Retinal pigment epithelial cell (primary cell): Measurements from ENCODE around the gene EPN3.

Source experiments
- DNase-seq: peaks from one replicate; pipeline ENCODE4 v3.0.0-alpha.2; 2010; ENCODE audit warnings: low read depth
- H3K4me3 ChIP-seq: 2 replicates; pipeline ENCODE4 v1.5.1; 2011; ENCODE audit warnings: mild to moderate bottlenecking, low read length, control low read depth, moderate library complexity
- TF ChIP-seq, protein P1 (sequence below): conservative IDR thresholded peaks from 2 replicates; pipeline ENCODE4 v1.5.1; 2011; ENCODE audit warnings: low read depth, low read length, control low read depth, inconsistent platforms

EPN3 gene

DNA sequence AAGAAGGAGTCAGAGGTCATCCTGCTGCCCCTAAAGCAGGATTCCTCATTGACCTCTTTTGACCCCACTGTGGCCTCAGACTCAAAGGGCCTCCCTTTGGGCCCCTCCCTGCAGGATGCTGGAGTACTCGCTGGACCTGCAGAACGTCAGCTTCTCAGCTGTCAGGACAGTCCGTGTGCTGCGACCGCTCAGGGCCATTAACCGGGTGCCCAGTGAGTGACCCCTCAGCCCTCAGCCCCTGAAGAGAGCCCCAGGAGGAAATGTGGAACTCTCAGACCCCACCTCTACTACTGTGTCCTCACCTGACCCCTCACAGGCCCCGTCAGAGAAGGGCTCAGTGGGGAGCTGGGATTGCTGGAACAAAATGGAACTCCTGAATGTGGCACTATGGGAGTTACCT lies 37.1 kb downstream of the EPN3 start:
- TF ChIP-seq, protein P1, sequence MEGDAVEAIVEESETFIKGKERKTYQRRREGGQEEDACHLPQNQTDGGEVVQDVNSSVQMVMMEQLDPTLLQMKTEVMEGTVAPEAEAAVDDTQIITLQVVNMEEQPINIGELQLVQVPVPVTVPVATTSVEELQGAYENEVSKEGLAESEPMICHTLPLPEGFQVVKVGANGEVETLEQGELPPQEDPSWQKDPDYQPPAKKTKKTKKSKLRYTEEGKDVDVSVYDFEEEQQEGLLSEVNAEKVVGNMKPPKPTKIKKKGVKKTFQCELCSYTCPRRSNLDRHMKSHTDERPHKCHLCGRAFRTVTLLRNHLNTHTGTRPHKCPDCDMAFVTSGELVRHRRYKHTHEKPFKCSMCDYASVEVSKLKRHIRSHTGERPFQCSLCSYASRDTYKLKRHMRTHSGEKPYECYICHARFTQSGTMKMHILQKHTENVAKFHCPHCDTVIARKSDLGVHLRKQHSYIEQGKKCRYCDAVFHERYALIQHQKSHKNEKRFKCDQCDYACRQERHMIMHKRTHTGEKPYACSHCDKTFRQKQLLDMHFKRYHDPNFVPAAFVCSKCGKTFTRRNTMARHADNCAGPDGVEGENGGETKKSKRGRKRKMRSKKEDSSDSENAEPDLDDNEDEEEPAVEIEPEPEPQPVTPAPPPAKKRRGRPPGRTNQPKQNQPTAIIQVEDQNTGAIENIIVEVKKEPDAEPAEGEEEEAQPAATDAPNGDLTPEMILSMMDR: no peak
- no peak for DNase-seq
- no peak overlapping the region for H3K4me3 ChIP-seq

DNA sequence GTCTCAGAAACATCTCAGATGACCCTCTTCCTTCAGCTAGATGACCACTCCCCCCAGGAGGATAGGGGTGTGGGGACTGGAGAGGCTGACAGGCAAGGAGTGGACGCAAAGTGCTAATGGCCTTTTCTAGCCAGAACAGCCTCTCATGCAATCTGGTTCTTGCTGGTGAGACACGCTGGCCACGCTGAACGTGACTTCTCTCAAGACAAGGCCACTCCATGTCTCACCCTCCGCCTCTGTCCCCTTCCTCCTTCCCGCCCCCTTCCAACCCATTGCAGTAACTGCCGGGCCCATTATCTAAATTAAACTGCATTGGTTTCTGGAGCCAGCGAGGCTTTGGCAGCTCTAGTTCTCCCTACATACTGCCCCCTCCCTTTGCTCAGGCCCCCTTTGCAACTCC lies 37.5 kb downstream of the EPN3 start:
- TF ChIP-seq, protein P1: no peak
- no peak for DNase-seq
- no peak overlapping the region for H3K4me3 ChIP-seq

DNA sequence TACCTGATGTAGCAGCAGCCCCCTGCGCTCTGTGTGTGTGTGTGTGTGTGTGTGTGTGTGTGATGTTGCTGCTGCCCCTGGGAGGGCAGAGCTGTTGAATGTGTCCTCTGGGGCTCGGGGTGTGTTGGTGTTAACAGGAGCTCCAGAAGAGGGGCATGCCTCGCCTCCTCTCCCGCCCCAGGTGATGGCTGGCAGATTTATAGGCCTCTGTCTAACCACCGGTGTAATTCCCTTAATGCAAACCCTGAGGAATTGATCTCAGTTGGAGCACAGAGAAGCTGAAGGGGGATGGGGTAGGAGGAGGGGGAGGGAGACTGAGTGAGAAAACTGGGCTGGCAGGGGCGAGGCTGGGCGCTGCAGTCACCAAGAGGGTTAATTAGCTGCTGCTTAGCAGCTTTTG lies 38.0 kb downstream of the EPN3 start:
- H3K4me3 ChIP-seq: no peak overlapping the region
- TF ChIP-seq, protein P1: no peak
- DNase-seq: no peak

DNA sequence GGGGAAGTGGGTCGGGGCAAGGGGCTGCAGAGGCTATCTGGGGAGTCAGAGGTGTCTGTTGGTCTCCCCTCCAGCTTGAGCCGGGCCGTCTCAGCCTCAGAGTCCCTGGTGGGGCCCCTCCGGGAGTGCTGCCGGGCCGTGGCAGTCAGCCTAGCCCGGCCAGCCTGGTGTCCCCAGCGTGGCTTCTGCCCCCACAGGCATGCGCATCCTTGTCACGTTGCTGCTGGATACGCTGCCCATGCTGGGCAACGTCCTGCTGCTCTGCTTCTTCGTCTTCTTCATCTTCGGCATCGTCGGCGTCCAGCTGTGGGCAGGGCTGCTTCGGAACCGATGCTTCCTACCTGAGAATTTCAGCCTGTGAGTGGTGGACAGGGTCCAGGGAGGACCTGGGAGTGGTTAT lies 39.1 kb downstream of the EPN3 start:
- no peak overlapping the region for H3K4me3 ChIP-seq
- TF ChIP-seq, protein P1: no peak
- no peak for DNase-seq

DNA sequence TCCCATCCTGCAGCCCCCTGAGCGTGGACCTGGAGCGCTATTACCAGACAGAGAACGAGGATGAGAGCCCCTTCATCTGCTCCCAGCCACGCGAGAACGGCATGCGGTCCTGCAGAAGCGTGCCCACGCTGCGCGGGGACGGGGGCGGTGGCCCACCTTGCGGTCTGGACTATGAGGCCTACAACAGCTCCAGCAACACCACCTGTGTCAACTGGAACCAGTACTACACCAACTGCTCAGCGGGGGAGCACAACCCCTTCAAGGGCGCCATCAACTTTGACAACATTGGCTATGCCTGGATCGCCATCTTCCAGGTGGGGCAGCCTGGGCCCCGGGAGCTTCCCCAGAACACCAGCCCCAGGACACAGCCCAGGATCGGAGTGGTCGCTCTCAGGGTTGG lies 40.0 kb downstream of the EPN3 start:
- no peak for DNase-seq
- no peak overlapping the region for H3K4me3 ChIP-seq
- TF ChIP-seq, protein P1: no peak

DNA sequence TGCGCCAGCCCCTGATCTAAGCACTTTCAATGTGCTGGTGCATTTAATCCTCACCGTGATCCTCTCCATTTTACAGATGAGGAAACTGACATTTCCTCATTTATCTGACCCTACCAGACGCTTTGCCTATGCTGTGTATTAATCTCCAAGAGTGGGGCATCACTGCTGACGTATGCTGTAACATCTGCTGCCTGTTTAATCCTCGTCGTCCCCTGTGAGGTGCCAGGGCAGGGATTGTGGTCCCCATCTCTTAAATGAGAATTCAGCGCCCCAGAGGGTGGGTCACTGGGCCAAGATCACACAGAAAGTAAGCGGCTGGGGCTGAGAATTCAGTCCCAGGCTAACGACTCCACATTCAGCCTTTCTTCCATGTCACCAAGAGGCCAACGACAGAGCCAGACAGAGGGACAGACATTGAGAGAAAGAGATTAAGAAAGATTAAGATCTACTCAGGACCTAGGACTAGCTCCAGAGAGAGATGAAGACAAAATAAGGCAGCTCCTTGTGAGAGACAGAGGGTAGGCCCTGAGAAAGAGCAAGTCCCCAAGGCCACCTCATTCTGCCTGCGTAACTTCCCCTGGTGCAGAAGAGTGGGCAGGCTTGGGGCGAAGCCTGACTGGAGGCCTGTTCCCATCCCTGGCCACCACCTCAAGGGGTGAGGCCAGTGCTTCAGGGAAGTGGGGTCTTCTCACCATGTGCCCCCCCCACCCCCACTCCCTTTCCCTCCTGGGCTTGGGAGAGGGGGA lies 41.5 kb downstream of the EPN3 start:
- TF ChIP-seq, protein P1: no peak
- DNase-seq: no peak
- H3K4me3 ChIP-seq: no peak overlapping the region

DNA sequence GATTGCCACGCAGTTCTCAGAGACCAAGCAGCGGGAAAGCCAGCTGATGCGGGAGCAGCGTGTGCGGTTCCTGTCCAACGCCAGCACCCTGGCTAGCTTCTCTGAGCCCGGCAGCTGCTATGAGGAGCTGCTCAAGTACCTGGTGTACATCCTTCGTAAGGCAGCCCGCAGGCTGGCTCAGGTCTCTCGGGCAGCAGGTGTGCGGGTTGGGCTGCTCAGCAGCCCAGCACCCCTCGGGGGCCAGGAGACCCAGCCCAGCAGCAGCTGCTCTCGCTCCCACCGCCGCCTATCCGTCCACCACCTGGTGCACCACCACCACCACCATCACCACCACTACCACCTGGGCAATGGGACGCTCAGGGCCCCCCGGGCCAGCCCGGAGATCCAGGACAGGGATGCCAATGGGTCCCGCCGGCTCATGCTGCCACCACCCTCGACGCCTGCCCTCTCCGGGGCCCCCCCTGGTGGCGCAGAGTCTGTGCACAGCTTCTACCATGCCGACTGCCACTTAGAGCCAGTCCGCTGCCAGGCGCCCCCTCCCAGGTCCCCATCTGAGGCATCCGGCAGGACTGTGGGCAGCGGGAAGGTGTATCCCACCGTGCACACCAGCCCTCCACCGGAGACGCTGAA lies 43.2 kb downstream of the EPN3 start:
- H3K4me3 ChIP-seq: no peak overlapping the region
- DNase-seq: no peak
- TF ChIP-seq, protein P1: no peak
